OCI-LY3 (cell line): ENCODE measurements around the gene AKR7A2.

Source experiments
- CTCF ChIP-seq: fragments of 200-600, 300-600 bp; sonication (generic); IDR thresholded peaks from 2 replicates; pipeline ENCODE4 v1.5.1; 2014; ENCODE audit warnings: antibody characterized with exemption, low read length, low read depth
- EZH2phosphoT487 ChIP-seq: fragments of 200-600 bp; shearing (Covaris generic); IDR thresholded peaks from 2 replicates; pipeline ENCODE4 v1.6.1; 2018; ENCODE audit warnings: antibody characterized with exemption, mixed run types, low read depth

- TF ChIP-seq CTCF (no peak), EZH2phosphoT487 (no peak)
Observed at GRCh38 chr1:19307794-19308508, 4.0 kb downstream of the AKR7A2 start.
